ENCODE data around the gene GALNT7.

The GALNT7 gene

DNA sequence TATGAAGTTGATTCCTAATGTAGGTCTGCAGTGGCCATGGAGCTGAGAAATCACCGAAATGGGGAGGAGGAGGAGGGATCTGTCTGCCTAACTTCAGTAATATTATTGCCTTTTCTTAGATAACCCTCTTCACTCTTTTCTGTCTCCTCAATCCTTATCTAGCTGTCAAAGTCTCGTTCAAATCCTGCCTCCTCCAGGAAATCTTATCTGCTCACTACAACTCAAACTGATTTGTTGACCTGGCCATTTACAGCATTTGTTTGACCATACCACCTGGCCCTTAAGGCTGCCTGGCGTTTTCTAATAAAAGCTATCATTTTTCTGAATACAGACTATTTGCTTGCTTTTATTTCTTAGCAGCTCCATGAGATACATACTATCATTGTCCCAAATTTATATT lies 33.8 kb downstream of the GALNT7 start:
- CTCF ChIA-PET = interaction anchor here (1.2 to 2.1 kb wide), 4 partner anchors 9 to 29 kb away, joined by 3 to 6 read pairs (median 5); no protein-coding TSS in a partner anchor

DNA sequence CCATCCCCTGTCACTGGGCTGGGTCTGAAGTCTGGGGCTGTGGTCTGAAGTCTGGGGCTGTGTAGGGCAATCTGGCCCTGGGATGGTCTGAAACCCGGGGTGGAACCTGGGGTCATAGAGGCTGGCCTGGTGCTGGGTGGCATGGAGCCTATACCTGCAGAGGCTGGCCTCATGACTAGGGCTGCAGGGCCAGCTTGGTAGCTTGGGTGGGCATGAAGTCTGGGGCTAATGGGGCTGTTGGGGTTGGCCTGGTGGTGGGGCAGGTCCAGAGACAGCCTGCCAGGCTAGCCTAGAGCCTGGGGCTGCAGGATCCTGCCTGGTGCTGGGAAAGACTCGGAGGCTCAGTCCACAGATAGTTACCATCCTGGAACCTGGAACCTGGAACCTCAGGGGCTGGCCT lies 37.0 kb downstream of the GALNT7 start:
- Histone ChIP-seq H3K36me3 (ENCODE audit: control insufficient read depth in 4 of 4, insufficient read depth in 4 of 4, low read length in 3 of 4) (peaks cover 5 to 16% (median 12%) of the 10 kb centered on the region in 4 experiments), H3K9me3 (ENCODE audit: control extremely low read depth in 1 of 5, control insufficient read depth in 4 of 5, insufficient read depth in 2 of 5, low read depth in 1 of 5, low read length in 4 of 5) (peaks cover 0 to 18% (median 7%) of the 10 kb centered on the region in 5 experiments), H3K4me3 (ENCODE audit: control insufficient read depth in 1 of 7, extremely low read depth in 1 of 7, insufficient read depth in 4 of 7, low read depth in 2 of 7, low read length in 6 of 7) (no peak overlapping the region), H3K4me1 (ENCODE audit: control extremely low read depth in 1 of 4, control insufficient read depth in 4 of 4, insufficient read depth in 4 of 4, low read length in 3 of 4) (no peaks in the 10 kb centered on the region), H3K27me3 (replicated peaks in 2 of 5; ENCODE audit: control insufficient read depth in 4 of 5, insufficient read depth in 5 of 5, low read length in 4 of 5) (no peaks in the 10 kb centered on the region), H3K27ac (ENCODE audit: insufficient read depth in 1 of 2, low read depth in 1 of 2, low read length in 2 of 2, poor library complexity in 1 of 2, severe bottlenecking in 2 of 2) (no peak overlapping the region)
- DNase-seq = no peak
- 97% methylated on average over 2 of the region's 2 CpGs for WGBS (ENCODE audit: insufficient coverage)
- ChIA-PET POLR2A (no interaction called here), CTCF (no interaction called here)

More for the DNA sequence above, 33.8 kb downstream of the GALNT7 start:
- 90% methylated on average over 2 of the region's 3 CpGs for WGBS (ENCODE audit: insufficient coverage)
- DNase-seq = no peak
- peaks cover 0 to 18% (median 7%) of the 10 kb centered on the region in 5 experiments for H3K9me3 ChIP-seq (ENCODE audit: control extremely low read depth in 1 of 5, control insufficient read depth in 4 of 5, insufficient read depth in 2 of 5, low read depth in 1 of 5, low read length in 4 of 5)
- peaks cover 5 to 16% (median 9%) of the 10 kb centered on the region in 4 experiments for H3K36me3 ChIP-seq (ENCODE audit: control insufficient read depth in 4 of 4, insufficient read depth in 4 of 4, low read length in 3 of 4)
- H3K4me3 ChIP-seq (ENCODE audit: control insufficient read depth in 1 of 7, extremely low read depth in 1 of 7, insufficient read depth in 4 of 7, low read depth in 2 of 7, low read length in 6 of 7) = no peak overlapping the region
- no peaks in the 10 kb centered on the region for H3K27me3 ChIP-seq (replicated peaks in 2 of 5; ENCODE audit: control insufficient read depth in 4 of 5, insufficient read depth in 5 of 5, low read length in 4 of 5)
- H3K27ac ChIP-seq (ENCODE audit: insufficient read depth in 1 of 2, low read depth in 1 of 2, low read length in 2 of 2, poor library complexity in 1 of 2, severe bottlenecking in 2 of 2) = no peak overlapping the region
- no peaks in the 10 kb centered on the region for H3K4me1 ChIP-seq (ENCODE audit: control extremely low read depth in 1 of 4, control insufficient read depth in 4 of 4, insufficient read depth in 4 of 4, low read length in 3 of 4)
- POLR2A ChIA-PET = no interaction called here

DNA sequence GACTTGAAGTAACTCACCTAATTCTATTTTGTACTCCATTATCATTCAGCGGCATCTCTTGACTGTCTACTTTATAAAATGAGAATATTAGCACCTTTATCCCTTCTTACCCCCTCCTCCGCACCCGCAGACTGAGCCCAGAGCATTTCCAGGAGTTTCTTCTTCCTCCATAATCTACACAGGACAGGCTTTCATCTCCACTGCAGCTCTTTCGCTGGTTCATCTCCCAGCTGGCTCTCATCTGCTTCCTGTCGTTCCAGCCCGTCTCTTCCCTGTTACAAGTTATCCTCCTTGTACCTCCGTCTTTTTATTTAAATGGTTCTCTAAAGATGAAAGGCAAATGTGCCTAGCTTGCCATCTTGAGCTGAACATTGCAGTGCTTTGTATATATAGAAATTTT lies 39.8 kb downstream of the GALNT7 start:
- ChIA-PET POLR2A (interaction anchor here (0.7 kb wide), 1 partner anchor 390 kb away, joined by 3 read pairs; no protein-coding TSS in a partner anchor), CTCF (interaction anchor here (1.3 to 1.6 kb wide), 2 partner anchors 16 to 18 kb away, joined by 3 to 5 read pairs; no protein-coding TSS in a partner anchor)
- H3K27ac ChIP-seq (ENCODE audit: insufficient read depth in 1 of 2, low read depth in 1 of 2, low read length in 2 of 2, poor library complexity in 1 of 2, severe bottlenecking in 2 of 2) = no peak overlapping the region
- peaks cover 5 to 16% (median 12%) of the 10 kb centered on the region in 4 experiments for H3K36me3 ChIP-seq (ENCODE audit: control insufficient read depth in 4 of 4, insufficient read depth in 4 of 4, low read length in 3 of 4)
- H3K9me3 ChIP-seq (ENCODE audit: control extremely low read depth in 1 of 5, control insufficient read depth in 4 of 5, insufficient read depth in 2 of 5, low read depth in 1 of 5, low read length in 4 of 5) = peaks cover 0 to 13% (median 2%) of the 10 kb centered on the region in 5 experiments
- no peak for DNase-seq
- no peaks in the 10 kb centered on the region for H3K27me3 ChIP-seq (replicated peaks in 2 of 5; ENCODE audit: control insufficient read depth in 4 of 5, insufficient read depth in 5 of 5, low read length in 4 of 5)
- H3K4me1 ChIP-seq (ENCODE audit: control extremely low read depth in 1 of 4, control insufficient read depth in 4 of 4, insufficient read depth in 4 of 4, low read length in 3 of 4) = no peaks in the 10 kb centered on the region
- WGBS (ENCODE audit: insufficient coverage) = 100% methylated on average over 3 of the region's 7 CpGs
- no peak overlapping the region for H3K4me3 ChIP-seq (ENCODE audit: control insufficient read depth in 1 of 7, extremely low read depth in 1 of 7, insufficient read depth in 4 of 7, low read depth in 2 of 7, low read length in 6 of 7)

DNA sequence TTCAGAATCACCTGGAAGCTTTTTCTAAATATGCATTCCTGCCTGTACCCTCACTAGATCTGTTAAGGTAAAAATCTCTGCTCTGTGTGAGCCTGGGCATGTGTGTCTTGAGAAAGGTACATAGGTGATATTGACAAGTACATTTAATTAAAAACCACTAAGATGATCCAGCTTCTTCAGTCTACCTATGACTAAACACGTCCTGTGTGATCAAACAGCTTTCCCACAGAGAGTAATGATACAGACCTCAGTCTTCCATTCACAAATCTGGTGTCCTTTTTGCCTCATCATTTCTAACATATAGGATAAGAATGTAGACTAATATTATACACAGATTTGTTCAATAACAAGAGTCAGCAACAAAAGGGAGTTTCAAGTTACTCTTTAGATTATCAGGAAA lies 42.6 kb downstream of the GALNT7 start:
- POLR2A ChIA-PET = no interaction called here
- CTCF ChIA-PET = interaction anchor here (1.2 kb wide), 1 partner anchor 9 kb away, joined by 4 read pairs; no protein-coding TSS in a partner anchor
- no peaks in the 10 kb centered on the region for H3K4me1 ChIP-seq (ENCODE audit: control extremely low read depth in 1 of 4, control insufficient read depth in 4 of 4, insufficient read depth in 4 of 4, low read length in 3 of 4)
- no peaks in the 10 kb centered on the region for H3K27me3 ChIP-seq (replicated peaks in 2 of 5; ENCODE audit: control insufficient read depth in 4 of 5, insufficient read depth in 5 of 5, low read length in 4 of 5)
- no peak overlapping the region for H3K4me3 ChIP-seq (ENCODE audit: control insufficient read depth in 1 of 7, extremely low read depth in 1 of 7, insufficient read depth in 4 of 7, low read depth in 2 of 7, low read length in 6 of 7)
- no peak for DNase-seq
- WGBS (ENCODE audit: insufficient coverage) = no CpG with 5 or more reads among the region's 1 CpG
- H3K9me3 ChIP-seq (ENCODE audit: control extremely low read depth in 1 of 5, control insufficient read depth in 4 of 5, insufficient read depth in 2 of 5, low read depth in 1 of 5, low read length in 4 of 5) = no peaks in the 10 kb centered on the region
- H3K36me3 ChIP-seq (ENCODE audit: control insufficient read depth in 4 of 4, insufficient read depth in 4 of 4, low read length in 3 of 4) = peaks cover 0 to 4% (median 1%) of the 10 kb centered on the region in 4 experiments
- no peak overlapping the region for H3K27ac ChIP-seq (ENCODE audit: insufficient read depth in 1 of 2, low read depth in 1 of 2, low read length in 2 of 2, poor library complexity in 1 of 2, severe bottlenecking in 2 of 2)

DNA sequence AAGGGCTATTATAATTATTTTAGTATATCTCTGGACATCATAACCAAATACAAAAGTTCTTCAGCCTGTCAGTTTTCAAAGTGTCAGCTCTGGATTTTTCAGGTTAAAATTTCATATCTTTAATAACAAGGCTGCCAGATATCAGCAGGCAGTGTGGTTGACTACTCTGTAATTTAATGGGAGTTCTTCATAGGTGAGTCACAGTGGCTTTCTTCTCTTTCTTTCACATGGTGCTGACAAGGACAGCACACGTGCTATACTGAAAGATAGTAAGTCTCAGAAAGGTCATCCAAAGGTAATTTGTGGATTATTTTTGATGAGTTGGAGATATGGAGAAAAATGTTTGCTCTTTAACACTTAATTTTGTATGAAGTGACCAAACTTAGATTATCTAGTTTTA lies 43.2 kb downstream of the GALNT7 start:
- peak in 1 of 3 donors; percentile 51 for DNase-seq
- Histone ChIP-seq H3K27ac (ENCODE audit: insufficient read depth in 1 of 2, low read depth in 1 of 2, low read length in 2 of 2, poor library complexity in 1 of 2, severe bottlenecking in 2 of 2) (no peak overlapping the region), H3K9me3 (ENCODE audit: control extremely low read depth in 1 of 5, control insufficient read depth in 4 of 5, insufficient read depth in 2 of 5, low read depth in 1 of 5, low read length in 4 of 5) (no peaks in the 10 kb centered on the region), H3K4me1 (ENCODE audit: control extremely low read depth in 1 of 4, control insufficient read depth in 4 of 4, insufficient read depth in 4 of 4, low read length in 3 of 4) (no peaks in the 10 kb centered on the region), H3K27me3 (replicated peaks in 2 of 5; ENCODE audit: control insufficient read depth in 4 of 5, insufficient read depth in 5 of 5, low read length in 4 of 5) (no peaks in the 10 kb centered on the region), H3K4me3 (ENCODE audit: control insufficient read depth in 1 of 7, extremely low read depth in 1 of 7, insufficient read depth in 4 of 7, low read depth in 2 of 7, low read length in 6 of 7) (no peak overlapping the region), H3K36me3 (ENCODE audit: control insufficient read depth in 4 of 4, insufficient read depth in 4 of 4, low read length in 3 of 4) (peaks cover 0 to 4% (median 1%) of the 10 kb centered on the region in 4 experiments)
- POLR2A ChIA-PET = no interaction called here
- CTCF ChIA-PET = no interaction called here
- WGBS (ENCODE audit: insufficient coverage) = no CpG with 5 or more reads among the region's 1 CpG

DNA sequence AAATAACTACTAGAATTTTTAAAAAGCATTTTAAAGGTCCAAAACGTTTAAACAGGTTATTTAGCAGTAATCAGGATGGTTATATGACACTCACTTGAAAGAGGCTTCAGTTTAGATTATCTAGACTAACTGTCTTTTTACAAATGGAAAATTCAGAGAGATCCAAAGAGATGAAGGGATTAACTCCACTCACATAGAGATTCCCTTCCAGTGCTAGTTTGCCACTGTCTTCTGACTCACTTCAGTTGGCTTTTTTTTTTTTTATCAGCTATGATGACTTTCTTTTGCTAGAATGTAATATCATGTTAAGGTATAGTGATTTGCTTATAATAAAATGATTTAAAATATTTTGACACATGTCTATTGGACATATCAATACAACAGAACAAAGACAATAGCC lies 43.8 kb downstream of the GALNT7 start:
- no peak overlapping the region for H3K4me3 ChIP-seq (ENCODE audit: control insufficient read depth in 1 of 7, extremely low read depth in 1 of 7, insufficient read depth in 4 of 7, low read depth in 2 of 7, low read length in 6 of 7)
- no peaks in the 10 kb centered on the region for H3K27me3 ChIP-seq (replicated peaks in 2 of 5; ENCODE audit: control insufficient read depth in 4 of 5, insufficient read depth in 5 of 5, low read length in 4 of 5)
- H3K9me3 ChIP-seq (ENCODE audit: control extremely low read depth in 1 of 5, control insufficient read depth in 4 of 5, insufficient read depth in 2 of 5, low read depth in 1 of 5, low read length in 4 of 5) = no peaks in the 10 kb centered on the region
- CTCF ChIA-PET = no interaction called here
- no peaks in the 10 kb centered on the region for H3K4me1 ChIP-seq (ENCODE audit: control extremely low read depth in 1 of 4, control insufficient read depth in 4 of 4, insufficient read depth in 4 of 4, low read length in 3 of 4)
- no CpG with 5 or more reads among the region's 1 CpG for whole genome bisulfite sequencing (ENCODE audit: insufficient coverage)
- POLR2A ChIA-PET = no interaction called here
- H3K27ac ChIP-seq (ENCODE audit: insufficient read depth in 1 of 2, low read depth in 1 of 2, low read length in 2 of 2, poor library complexity in 1 of 2, severe bottlenecking in 2 of 2) = no peak overlapping the region
- no peak for DNase-seq
- H3K36me3 ChIP-seq (ENCODE audit: control insufficient read depth in 4 of 4, insufficient read depth in 4 of 4, low read length in 3 of 4) = peaks cover 0 to 4% (median 1%) of the 10 kb centered on the region in 4 experiments

DNA sequence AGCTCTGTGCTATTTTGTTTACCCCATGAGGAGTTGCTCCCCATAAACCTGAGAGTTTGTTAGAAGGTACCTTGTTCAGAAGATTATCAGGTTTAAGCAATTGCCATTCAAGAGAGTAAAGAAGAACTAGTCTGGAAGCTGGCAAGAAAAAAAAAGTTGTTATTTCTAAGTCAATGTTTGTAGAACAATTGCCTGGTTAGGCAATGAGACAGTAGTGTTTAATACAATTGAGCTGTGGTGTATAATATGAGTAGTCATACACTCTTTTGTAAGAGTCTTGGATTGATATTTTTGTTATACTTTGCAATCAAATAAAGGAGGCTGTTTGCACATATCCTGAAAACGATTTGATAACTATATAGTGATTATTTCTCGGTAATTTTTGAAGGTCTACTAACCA lies 44.7 kb downstream of the GALNT7 start:
- CTCF ChIA-PET = interaction anchor here (1.3 to 1.8 kb wide), 2 partner anchors 11 to 20 kb away, joined by 4 to 6 read pairs; no protein-coding TSS in a partner anchor

More for the DNA sequence above, 44.7 kb downstream of the GALNT7 start:
- H3K4me3 ChIP-seq (ENCODE audit: control insufficient read depth in 1 of 7, extremely low read depth in 1 of 7, insufficient read depth in 4 of 7, low read depth in 2 of 7, low read length in 6 of 7) = no peak overlapping the region
- no peak for DNase-seq
- peaks cover 0 to 4% (median 1%) of the 10 kb centered on the region in 4 experiments for H3K36me3 ChIP-seq (ENCODE audit: control insufficient read depth in 4 of 4, insufficient read depth in 4 of 4, low read length in 3 of 4)
- H3K9me3 ChIP-seq (ENCODE audit: control extremely low read depth in 1 of 5, control insufficient read depth in 4 of 5, insufficient read depth in 2 of 5, low read depth in 1 of 5, low read length in 4 of 5) = no peaks in the 10 kb centered on the region
- H3K4me1 ChIP-seq (ENCODE audit: control extremely low read depth in 1 of 4, control insufficient read depth in 4 of 4, insufficient read depth in 4 of 4, low read length in 3 of 4) = peaks cover 0 to 8% (median 2%) of the 10 kb centered on the region in 4 experiments
- POLR2A ChIA-PET = no interaction called here
- WGBS (ENCODE audit: insufficient coverage) = no CpG with 5 or more reads among the region's 2 CpGs
- no peak overlapping the region for H3K27ac ChIP-seq (ENCODE audit: insufficient read depth in 1 of 2, low read depth in 1 of 2, low read length in 2 of 2, poor library complexity in 1 of 2, severe bottlenecking in 2 of 2)
- H3K27me3 ChIP-seq (replicated peaks in 2 of 5; ENCODE audit: control insufficient read depth in 4 of 5, insufficient read depth in 5 of 5, low read length in 4 of 5) = no peaks in the 10 kb centered on the region
